Activated CD4-positive, alpha-beta T cell treated with anti-CD3 and anti-CD28 coated beads for 1 hour (primary cell): ENCODE data around the gene TBX20.

Experiments used
- DNase-seq: peaks from one replicate; pipeline ENCODE4 v3.0.0-alpha.2; 2020

Gene TBX20

DNA sequence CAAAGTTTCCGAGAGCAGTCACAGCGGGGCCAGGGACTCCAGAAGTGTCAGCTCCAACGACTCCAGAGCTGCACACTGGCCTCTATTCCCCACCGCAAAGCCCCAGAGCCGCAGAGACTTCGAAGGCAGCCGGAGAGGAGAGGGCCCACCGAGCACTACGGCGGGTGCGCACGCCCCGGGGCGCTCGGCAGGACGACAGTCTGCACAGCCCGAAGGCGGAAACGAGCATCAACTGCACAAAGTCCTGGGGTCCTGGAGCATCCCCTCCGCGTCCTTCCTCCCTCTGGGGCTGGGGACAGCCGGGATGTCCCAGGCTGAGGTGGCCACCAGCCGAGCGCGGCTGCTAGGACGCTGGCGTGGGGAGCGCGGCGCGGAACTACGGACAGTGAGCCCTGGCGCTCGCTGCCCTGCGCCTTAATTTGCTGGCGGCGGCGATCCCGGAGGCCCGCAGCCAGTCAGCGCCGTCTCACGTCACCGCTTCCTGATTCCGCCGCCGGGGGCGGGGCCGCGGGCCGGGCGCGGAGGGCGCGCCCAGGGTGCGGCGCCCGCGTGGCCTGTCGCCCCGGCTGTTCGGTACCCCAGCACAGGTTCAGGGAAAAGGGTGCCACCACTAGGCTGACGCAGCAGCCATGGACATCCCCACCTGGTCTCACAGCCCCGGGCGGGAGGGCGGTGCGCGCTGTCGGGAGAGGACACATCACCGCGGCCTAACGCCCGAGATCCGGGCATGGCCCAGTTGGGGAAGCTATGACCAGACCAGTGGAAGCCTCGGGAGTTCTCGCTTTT lies at the start of gene TBX20:
Gene TBX20 (minus strand): TSS at position 391 of the 786 bp plus-strand sequence. CDS start 480 bp downstream, outside the sequence.
- no peak for DNase-seq

- DNase-seq: no peak
Observed at GRCh38 chr7:35289376-35289775, 35.5 kb upstream of the TBX20 start.

GRCh38 chr7:35286986-35287385 lies 33.1 kb upstream of the TBX20 start:
- no peak for DNase-seq

- DNase-seq: no peak
Observed at GRCh38 chr7:35286422-35286821, 32.5 kb upstream of the TBX20 start.

DNA sequence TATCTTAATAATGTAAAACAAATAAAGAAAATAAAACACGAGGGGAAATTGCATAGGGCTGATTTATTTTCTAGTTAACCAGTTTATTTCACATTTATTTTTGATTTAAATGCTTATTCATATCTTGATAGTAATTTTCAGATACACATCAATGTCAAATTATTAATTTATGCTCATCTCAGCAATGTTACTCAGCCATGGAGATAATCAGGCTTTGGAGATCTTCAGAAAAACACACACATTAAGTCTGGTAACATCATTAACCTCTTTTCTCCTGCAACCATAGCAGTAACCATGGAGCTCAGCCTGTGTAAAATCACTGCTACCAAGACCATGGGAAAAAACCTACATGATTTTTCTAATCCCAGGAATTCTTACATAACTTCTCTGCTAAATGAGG lies 31.9 kb upstream of the TBX20 start:
- no peak for DNase-seq

GRCh38 chr7:35280902-35281301 lies 27.0 kb upstream of the TBX20 start:
- no peak for DNase-seq

- DNase-seq: no peak
Observed at GRCh38 chr7:35277359-35277758, 23.5 kb upstream of the TBX20 start.

DNA sequence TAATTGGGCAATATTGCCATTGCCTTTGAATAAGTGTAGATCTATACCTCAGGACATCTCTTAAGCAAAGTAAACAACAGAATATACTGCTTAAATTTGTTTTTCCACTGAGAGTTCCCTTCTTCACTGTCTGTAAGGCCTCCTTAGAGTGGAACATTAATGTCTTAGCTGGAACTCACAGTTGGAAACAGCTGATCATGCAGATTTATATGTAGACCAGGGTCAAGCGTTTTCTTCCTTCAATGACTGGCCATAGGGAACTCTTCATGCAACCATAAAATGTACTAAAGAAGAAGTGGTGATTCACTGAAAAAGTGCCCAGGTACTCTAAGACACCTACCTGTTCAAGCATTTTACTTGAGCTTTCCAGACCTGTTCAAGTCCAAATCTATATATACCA lies 18.3 kb upstream of the TBX20 start:
- no peak for DNase-seq

- no peak for DNase-seq
Observed at GRCh38 chr7:35268953-35269352, 15.1 kb upstream of the TBX20 start.

DNA sequence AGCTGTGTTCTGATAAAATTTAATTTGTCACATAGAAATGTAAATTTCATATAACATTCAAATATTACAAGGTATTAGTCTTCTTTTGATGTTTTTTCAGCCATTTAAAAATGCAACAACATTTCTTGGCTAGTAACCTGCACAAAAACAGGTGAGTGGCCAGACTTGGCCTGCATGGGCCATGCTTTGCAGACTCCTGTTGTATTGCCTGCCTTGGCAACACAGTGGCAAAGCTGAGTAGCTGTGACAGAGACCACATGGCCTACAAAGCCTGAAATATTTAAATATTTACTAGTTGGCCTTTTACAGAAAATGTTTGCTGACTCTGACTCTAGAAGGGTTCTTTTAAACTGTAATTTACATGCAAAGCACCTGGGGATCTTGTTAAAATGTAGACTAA lies 13.5 kb upstream of the TBX20 start:
- no peak for DNase-seq

DNA sequence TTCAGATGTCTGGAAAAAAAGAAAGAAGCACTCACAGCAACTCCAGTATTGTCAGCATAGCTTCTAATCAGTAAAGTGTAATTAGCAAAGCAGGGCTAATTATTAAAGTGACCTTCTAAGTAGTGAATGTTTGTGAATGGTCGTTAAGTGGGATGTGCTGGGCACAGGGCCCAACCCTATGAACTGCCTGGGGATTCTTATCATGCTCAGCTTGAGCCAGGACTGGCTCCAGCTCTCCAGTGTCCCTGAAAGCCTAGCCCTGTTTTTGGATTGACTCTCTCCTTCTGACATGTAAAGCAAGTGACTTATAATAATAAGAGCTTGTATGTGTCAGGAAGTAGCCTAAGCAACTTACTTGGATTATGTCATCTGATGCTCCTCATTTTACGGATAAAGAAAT lies 9.5 kb upstream of the TBX20 start:
- no peak for DNase-seq

DNA sequence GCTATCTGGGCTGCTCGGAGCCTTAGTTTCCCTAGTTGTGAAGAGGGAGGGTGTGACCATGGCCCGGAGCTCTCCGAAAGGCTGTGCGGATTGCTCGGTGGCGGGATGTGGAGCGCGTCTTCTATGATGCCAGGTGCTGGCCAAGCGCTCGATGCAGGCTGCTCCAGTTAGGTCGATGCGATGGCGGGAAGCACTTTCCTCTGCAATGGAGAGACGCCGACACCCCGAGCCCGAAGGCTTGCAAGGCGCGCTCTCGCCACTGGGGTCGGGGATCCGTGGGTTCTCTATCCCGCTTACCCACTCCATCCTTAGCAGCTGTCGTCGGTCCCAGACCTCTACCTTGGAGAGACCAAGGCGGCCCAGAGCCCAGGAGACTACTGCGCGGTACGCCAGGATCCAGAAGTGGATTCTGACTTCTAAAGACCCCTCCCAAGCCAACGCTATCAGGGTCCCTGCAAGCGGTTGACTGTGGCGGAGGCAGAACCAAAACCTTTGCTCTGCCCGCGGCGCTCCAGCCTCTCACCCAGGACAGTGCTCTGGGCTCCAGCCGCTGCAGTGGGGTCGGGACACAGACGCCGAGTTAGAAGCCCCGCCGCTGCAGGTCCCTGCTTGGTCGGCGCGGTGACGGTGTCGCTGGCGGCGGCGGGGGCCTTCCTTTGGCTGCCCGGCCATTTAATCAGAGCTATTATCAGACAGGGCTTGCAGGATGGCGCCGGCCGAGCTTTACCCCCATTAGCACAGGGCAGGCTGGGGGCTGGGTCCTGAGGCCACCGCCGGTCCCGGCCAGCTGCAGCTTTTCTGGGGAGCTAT lies 7.8 kb upstream of the TBX20 start:
- DNase-seq: no peak

DNA sequence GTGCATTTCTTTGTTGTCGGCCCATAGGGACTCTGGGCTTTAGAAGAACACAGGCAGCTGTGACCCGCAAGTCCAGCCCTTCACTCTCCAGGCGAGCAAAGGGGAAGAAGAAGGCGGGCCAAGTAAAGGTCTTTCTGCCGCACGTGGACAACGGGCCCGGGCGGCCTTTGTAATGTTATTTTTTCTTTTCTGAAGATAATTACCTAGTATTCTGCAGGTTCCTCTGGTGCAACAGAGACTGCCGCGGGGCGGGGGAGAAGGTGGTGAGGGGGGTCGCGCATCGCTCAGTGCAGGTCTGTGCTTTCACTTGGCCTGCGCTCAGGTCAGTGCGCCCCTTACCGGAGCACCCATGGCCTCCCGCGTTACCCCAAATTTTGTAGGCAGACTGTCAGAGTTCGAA lies 7.1 kb upstream of the TBX20 start:
- DNase-seq: no peak

- no peak for DNase-seq
Observed at GRCh38 chr7:35260246-35260645, 6.3 kb upstream of the TBX20 start.

- no peak for DNase-seq
Observed at GRCh38 chr7:35259523-35259908, 5.6 kb upstream of the TBX20 start.

DNA sequence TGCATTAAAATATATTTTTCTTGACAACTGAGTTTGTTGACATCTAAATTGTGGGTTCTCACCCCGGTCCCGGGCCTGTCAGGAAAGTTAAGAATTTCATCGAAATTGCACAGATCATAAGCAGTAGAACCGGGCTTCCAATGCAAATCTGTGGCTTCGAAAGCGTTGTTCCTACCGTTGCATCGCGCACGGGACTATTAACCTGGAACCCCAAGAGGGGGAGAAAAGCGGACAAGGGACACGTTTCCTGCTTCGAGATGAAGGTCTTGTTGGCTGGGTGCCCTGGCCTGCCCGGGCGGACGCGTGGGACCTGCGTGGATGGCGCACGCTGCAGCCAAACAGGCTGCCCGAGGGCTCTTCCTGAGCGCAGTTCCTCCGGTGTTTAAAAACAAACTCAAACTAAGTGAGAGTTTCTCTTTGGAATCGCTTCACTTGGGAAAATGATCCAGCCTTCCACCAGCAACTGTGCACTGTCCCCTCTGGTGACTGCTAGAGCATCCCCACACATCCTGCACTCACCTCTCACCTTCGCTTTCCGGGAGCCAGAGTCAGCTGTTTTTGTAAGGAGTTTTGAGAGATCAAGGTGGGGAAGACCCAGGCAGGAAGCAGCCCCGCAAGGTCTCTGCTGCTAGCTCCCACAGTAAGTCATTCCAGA lies 5.1 kb upstream of the TBX20 start:
- no peak for DNase-seq

DNA sequence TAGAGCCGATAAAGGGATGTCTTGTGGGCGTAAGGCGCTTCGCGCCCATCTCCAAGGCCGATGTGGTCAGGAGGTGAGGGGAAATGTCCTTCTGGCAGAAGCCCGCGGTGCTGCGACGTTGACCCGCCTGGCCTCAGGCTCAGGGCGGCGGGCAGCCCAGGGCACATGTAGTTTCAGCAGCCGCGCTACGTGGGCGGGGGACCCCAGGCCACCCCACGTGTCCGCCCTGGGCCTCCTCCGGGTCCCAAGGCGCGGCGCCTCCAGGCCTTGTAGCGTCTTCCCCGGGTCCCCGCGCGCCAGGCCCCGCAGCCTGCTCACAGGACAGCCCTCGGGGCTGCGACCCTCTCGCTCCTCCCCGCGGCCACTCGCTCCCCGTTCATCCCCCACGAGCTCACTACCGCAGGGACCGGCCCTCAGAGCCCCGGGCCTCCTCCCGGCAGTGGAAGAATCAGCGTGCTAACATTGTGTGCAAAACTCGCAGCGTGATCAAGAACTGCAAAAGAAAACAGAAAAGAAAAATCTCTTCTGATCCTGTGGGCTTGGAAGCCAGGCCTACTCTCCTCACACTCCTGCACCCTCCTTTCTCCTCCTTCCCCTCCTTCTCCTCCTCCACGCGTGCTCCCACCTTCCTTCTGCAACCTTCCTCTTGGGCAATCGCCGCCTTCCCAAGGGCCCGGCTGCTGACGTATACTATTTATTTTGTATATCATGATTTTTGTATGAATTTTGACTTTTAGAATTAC lies 4.4 kb upstream of the TBX20 start:
- no peak for DNase-seq

DNA sequence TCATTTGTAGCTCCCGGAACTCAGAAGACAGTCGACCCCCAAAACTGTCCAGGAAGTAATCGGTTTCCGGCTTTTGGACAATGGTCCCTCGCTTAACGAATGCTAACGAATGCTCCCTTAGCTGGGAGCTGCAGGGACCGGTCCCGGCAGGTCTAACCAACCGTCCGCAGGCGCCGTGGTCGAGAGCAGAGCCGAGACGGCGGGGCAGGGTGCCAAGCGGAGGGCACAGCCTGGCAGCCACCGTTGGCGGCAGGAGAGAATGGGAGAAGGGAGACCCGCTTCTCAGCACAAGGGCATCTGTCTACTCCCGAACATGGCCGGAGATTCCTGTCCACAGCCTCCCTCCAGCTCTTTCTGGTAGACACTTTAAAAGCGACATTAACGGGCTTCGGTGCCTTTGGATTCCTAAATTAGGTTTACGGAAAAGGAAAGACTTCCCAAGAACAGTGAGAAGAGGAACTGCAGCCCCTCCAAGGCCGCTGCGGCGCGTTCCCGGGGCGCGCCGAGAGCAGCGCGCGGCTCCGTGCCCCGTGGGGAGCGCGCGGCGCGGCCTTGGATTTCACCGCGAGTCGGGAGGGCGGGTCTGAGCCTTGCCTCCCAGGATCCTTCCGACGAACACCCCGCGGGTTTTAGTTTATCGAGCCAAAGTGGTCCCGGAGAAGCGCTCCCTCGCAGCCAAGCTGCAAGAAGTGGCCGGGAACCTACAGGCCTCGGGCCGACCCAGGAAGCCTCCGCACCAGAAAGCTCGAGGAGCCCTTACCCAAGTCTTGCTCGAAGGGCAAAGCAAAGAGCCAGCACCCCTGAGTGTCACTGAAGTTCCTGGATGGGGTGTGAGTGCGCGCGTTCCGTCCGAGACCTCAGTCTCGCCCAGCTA lies 3.6 kb upstream of the TBX20 start:
- no peak for DNase-seq

DNA sequence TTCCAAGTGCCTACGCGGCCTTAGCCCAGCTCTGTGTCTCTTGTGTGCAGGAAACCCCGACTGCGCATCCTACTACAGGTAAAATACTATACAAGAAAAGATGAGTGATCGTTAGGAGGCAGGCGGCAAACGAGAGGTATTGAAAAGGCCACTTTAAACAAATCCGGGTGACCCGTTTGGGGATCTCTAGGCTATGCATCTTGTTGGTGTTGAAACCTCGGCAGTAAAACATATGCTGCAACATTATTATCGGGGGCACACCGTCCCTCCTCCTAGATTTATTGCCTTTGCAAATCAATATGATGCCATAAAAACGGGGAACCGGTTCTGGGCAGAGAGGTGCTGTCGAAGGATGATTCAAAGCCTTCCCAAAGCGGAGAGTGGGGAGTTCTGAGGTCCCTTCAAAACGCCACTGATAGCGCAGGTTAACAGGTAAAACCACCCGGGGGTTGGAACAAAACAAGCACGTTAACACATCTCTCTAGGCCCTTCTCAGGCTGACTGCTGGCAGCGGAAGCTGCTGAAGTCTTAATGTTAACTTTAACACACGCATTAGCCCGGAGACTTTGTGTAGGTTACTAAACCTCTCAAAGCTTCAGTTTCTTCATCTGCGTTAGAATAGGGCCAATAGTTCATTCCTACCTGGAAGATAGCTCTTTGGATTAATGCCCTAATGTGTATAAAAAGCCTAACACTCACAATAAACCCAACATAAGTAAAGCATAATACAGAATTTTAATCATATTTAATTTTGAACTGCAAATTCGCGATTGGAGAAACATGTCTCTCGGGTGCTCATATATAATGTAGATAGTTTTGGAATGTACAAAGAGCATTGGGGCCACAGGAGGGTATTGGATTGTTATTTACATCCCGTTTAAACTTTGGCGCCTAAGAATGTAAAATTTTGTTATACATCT lies 2.6 kb upstream of the TBX20 start:
- no peak for DNase-seq

DNA sequence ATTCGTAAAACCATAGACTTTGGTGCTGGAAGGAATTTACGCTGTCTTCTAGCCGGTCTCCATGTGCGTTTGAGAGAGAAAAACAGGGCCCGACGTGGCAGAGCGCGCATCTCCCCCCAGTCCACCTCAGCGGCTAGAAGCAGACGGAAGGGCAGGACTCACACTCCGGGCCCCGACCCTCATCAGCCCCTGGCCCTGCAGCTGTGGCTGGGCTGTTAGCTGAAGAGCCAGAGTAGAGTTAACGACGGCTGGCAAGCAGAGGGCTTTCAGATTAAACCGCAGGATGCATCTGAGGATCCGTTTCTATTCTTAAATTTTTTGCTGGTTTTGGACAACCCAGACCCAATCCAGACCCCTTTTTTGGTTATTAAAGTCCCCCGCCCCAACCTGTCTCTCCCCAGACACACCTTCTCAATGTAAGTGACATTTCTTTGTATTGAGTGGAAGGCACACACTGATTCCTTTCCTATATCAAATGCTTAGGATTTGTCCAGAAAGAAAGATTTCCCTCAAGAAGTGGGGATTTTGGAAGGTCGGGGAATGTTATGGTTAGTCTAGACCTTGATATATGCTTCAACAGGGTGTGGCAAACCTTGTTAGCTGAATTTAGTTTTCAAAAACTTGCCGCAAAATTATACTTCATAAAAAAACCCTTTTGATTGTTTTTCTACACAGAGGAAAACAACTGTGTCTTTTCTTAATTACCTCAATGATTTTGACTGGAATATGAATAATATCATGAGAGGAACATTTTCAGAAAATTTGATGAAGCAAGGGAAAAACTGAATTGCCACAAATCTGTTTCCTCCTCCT lies 1.7 kb upstream of the TBX20 start:
- DNase-seq: no peak
